Adrenal gland (tissue), 12 donors: Measurements from ENCODE around the gene SEMA4B. TPM values are rescaled to one million over a fixed set of nuclear protein-coding genes. Genes with fewer than 3 reads are reported as not detected.

ENCODE experiments used
- DNase-seq, 7 donors: peaks; one replicate each; pipeline ENCODE4 v3.0.0-alpha.2; 2019 to 2020
- H3K27ac ChIP-seq, 5 donors: fragments of 200-600 bp; sonication (generic) in 4 of 5; 1 replicate in 3 of 5; 2 replicates in 2 of 5; pipeline versions ENCODE4 v1.5.1 to v1.8.0; 2016 to 2020; ENCODE audit warnings: mild to moderate bottlenecking in 1 of 5
- H3K27me3 ChIP-seq: fragments of 200-600 bp; 2 replicates; pipeline ENCODE4 v1.8.0; 2021
- H3K36me3 ChIP-seq, 2 donors: fragments of 200-600 bp; replicated peaks in 1 of 2; 1 replicate in 1 of 2; 2 replicates in 1 of 2; pipeline versions ENCODE4 v1.5.1 to v1.8.0; 2018 to 2022
- H3K4me1 ChIP-seq, 2 donors: fragments of 200-600 bp; replicated peaks in 1 of 2; 1 replicate in 1 of 2; 2 replicates in 1 of 2; pipeline versions ENCODE4 v1.5.1 to v1.8.0; 2018 to 2021
- H3K4me3 ChIP-seq, 4 donors: fragments of 200-600 bp; sonication (generic) in 3 of 4; one replicate each; pipeline ENCODE4 v1.5.1; 2016 to 2018
- H3K9me3 ChIP-seq, 3 donors: fragments of 200-600 bp; sonication (generic) in 1 of 3; replicated peaks in 1 of 3; 1 replicate in 2 of 3; 2 replicates in 1 of 3; pipeline versions ENCODE4 v1.5.1 to v1.8.0; 2016 to 2021
- POLR2A ChIP-seq, 2 donors: fragments of 450-650 bp; IDR thresholded peaks; one replicate each; pipeline ENCODE4 v1.6.1; 2017; ENCODE audit warnings: antibody characterized with exemption in 2 of 2, mild to moderate bottlenecking in 2 of 2, moderate library complexity in 1 of 2
- WGBS, 4 donors: extraction: QIAGEN DNeasy Blood & Tissue Kit in 2 of 4; methylation state at CpG; one replicate each; pipeline versions ENCODE4 v1.1.5 to v1.1.7; 2013 to 2017; 5-methylcytosine and 5-hydroxymethylcytosine counted together
- intact Hi-C, 2 donors: fragments of 100-400 bp; cut with DNase I; formaldehyde crosslinking; loops; one replicate each; pipeline versions ENCODE4 v1.14.1 to v1.15.0; 2022 to 2023
- polyA plus RNA-seq, 3 donors: library from polyadenylated mRNA; stranded (reverse); fragments of 200-250 nt in 2 of 3; fragments of 350-450 nt in 1 of 3; fragmentation: Illumina TruSeq in 1 of 3; extraction: RNeasy Lipid Tissue Mini Kit (QIAGEN cat#74804) in 1 of 3; gene quantifications; one replicate each; pipeline ENCODE4 v1.2.3, GENCODE V29; 2013 to 2014
- total RNA-seq, 9 donors: library from RNA; depleted of rRNA in 4 of 9; stranded (reverse); fragments of >200 nt in 4 of 9; fragments of 120-200 nt in 1 of 9; fragmentation: NEBNext Ultra II Directional in 1 of 9; extraction: Animal tissue kit (Norgen Biotek cat#: 25700) in 1 of 9; gene quantifications; one replicate each; pipeline versions ENCODE4 v1.1.0 to v1.2.4, GENCODE V29; 2013 to 2023
- TF ChIP-seq, protein P1 (sequence below), 6 experiments: fragments of 450-650 bp in 4 of 6; fragments of 200-600 bp in 2 of 6; sonication (generic) in 1 of 6; IDR thresholded peaks; 1 replicate in 5 of 6; 2 replicates in 1 of 6; pipeline versions ENCODE4 v1.5.1 to v1.8.0; 2016 to 2021; ENCODE audit warnings: antibody characterized with exemption in 6 of 6, mild to moderate bottlenecking in 2 of 6, moderate library complexity in 1 of 6
- donor health status: healthy with polysubstance abuse.
- donor health status: Bipolar disorder and iron deficiency.
- donor health status: DM: yes; HTN: yes; CAD: no.
- donor health status: DM: no; HTN: no; CAD: no.
- donor health status: DM: no; HTN: no; CAD: no.
- donor health status: DM: yes; HTN: yes; CAD: no.

The SEMA4B gene
- total and polyA plus RNA-seq, 12 donors: 10.6 to 155 (median 85.1) TPM

DNA sequence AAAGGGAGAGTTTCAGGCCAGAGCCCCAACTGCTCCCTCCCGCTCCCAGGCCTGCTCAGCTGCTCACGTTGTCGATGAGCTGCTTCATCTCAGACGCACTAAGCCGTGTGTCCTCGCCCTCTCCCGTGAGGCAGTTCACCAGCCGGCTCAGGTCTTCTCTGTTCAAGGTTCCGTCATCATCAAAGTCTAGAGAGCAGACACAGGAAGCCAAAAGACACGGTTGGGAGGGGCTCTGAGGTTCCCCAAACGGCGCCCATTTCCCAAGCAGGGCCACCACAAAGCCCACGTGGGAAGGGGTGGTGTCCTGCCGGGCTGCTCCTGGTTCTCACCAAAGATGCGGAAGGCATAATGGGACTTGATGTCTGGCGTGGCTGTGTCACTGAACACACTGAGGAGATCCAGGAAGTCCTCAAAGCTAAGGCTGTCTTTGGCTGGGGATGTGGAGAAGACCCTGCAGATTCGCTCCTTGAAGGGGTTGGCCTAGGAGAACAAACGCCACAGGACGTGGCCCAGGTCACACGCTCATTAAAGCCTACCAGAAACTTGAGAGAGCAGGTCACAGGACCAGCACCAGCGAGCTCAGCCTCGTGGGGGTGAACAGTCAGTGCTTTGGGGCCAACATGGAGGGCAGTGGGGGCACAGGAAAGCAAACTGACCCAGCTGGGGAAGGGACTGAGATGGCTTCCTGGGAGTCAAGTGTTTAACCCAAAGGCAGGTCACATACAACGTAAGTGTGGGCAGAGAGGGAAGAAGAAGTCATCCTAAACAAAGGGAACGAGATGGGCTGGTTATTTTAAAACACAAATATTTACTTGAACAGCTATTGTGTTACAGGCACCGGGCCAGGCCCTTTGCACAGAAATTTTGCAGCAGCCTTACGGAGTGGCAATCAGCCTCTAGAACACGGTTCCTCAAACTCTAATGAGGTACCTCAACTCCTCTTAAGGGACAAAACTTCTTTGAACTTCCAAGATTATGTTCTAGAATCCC lies 30.2 kb downstream of the SEMA4B start:
- Histone ChIP-seq H3K36me3 (peaks cover 0 to 43% of the 10 kb centered on the region in 2 donors), H3K27ac (peak overlapping the region; percentile 86 to 97 (median 90)), H3K9me3 (no peaks in the 10 kb centered on the region), H3K4me3 (no peak overlapping the region), H3K4me1 (peaks cover 41 to 53% of the 10 kb centered on the region in 2 donors), H3K27me3 (no peaks in the 10 kb centered on the region)
- intact Hi-C loops: no loop called here
- DNase-seq: peak in 6 of 7 donors; percentile 75 to 81 (median 78)
- WGBS, 4 donors: 32 to 63% (median 51%) methylated on average over 17 to 27 of the region's 27 CpGs
- TF ChIP-seq, protein P1, sequence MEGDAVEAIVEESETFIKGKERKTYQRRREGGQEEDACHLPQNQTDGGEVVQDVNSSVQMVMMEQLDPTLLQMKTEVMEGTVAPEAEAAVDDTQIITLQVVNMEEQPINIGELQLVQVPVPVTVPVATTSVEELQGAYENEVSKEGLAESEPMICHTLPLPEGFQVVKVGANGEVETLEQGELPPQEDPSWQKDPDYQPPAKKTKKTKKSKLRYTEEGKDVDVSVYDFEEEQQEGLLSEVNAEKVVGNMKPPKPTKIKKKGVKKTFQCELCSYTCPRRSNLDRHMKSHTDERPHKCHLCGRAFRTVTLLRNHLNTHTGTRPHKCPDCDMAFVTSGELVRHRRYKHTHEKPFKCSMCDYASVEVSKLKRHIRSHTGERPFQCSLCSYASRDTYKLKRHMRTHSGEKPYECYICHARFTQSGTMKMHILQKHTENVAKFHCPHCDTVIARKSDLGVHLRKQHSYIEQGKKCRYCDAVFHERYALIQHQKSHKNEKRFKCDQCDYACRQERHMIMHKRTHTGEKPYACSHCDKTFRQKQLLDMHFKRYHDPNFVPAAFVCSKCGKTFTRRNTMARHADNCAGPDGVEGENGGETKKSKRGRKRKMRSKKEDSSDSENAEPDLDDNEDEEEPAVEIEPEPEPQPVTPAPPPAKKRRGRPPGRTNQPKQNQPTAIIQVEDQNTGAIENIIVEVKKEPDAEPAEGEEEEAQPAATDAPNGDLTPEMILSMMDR (IDR thresholded peaks at IDR 0.05): no peak
- peak in 1 of 2 donors; percentile 57 for TF ChIP-seq POLR2A (IDR thresholded peaks at IDR 0.05)

- intact Hi-C loops: no loop called here
- H3K4me1 ChIP-seq: peaks cover 41 to 53% of the 10 kb centered on the region in 2 donors
- H3K36me3 ChIP-seq: peaks cover 0 to 35% of the 10 kb centered on the region in 2 donors
- no peaks in the 10 kb centered on the region for H3K9me3 ChIP-seq
- H3K27ac ChIP-seq: peak overlapping the region; percentile 92 to 97 (median 94)
- H3K4me3 ChIP-seq: no peak overlapping the region
- TF ChIP-seq POLR2A (IDR thresholded peaks at IDR 0.05): no peak
- TF ChIP-seq, protein P1 (IDR thresholded peaks at IDR 0.05): no peak
- WGBS, 4 donors: 73 to 80% (median 77%) methylated on average over 13 of the region's 13 CpGs
- no peaks in the 10 kb centered on the region for H3K27me3 ChIP-seq
- DNase-seq: no peak
Observed at GRCh38 chr15:90232196-90232595, 31.1 kb downstream of the SEMA4B start.

DNA sequence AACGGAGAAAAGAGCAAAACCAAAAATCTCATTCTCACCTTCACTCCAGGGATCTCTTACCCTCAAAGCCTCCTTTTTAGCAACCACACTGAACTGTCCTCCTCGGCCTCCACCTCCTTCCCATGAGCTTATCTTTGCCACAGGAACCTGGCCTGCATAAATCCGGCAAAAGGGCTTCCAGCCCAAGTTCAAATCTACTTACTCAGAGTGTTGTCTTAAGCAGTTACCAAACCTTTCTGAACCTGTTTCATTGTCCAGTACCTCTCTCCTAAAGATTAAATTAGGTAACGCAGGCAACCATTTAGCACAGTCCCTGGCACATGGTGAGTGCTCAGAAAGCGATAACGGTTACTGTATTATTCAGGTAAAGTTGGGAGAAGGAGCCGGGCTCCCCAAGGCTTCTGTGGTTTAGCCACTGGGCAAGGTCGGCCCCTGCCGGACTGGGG lies 31.8 kb downstream of the SEMA4B start:
- H3K9me3 ChIP-seq: no peaks in the 10 kb centered on the region
- H3K4me1 ChIP-seq: peaks cover 41 to 53% of the 10 kb centered on the region in 2 donors
- intact Hi-C loops: no loop called here
- H3K27me3 ChIP-seq: no peaks in the 10 kb centered on the region
- DNase-seq: no peak
- H3K4me3 ChIP-seq: peak overlapping the region; percentile 37 to 76 (median 72)
- H3K36me3 ChIP-seq: peaks cover 0 to 34% of the 10 kb centered on the region in 2 donors
- WGBS, 4 donors: 4 to 8% (median 7%) methylated on average over 9 of the region's 9 CpGs
- H3K27ac ChIP-seq: peak overlapping the region; percentile 92 to 97 (median 94)
- TF ChIP-seq, protein P1 (IDR thresholded peaks at IDR 0.05): peak in 4 of 6 experiments; percentile 19 to 58 (median 50)
- TF ChIP-seq POLR2A (IDR thresholded peaks at IDR 0.05): no peak

DNA sequence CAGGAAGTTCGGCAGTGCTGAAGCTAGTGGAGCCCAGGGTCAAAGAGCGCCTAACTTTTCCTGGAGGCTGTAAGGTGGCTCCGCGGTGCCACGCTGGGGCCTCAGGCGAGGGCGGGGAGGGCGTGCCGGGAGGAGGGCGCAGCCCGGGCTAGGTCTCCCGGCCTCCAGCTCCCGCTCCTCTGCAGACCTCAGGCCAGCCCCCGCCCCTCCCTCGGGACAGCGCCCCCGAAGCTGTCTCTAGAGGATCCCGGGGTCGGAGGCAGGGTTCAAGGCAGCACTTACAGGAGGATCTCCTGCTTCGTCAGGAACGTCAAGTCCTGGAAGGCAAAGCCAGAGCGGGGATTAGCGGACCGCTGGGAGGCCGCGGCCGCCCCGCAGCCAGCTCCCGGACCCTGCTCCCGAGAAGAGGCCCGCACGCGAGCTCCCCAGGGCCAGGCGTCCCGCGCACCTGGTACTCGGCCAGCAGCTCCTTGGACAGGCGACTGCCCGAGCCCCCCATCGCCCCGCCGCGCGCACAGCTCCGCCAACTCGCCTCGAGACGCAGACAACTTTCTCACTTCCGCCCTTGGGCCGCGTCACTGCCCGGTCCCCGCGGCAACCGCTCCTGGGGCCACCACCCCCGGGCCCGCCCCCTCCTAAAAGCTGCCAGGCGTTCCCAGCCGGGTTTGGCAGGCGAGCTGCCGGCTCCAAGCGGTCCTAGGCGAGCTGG lies 32.4 kb downstream of the SEMA4B start, which contains the start of gene CIB1:
Gene CIB1 (minus strand): TSS at position 555 of the 709 bp plus-strand sequence. CDS start 56 bp downstream, at position 499.
- intact Hi-C loops: loop anchor here in 1 of 2 donors (2.0 kb wide), 1 partner anchor 15 kb away; the partner anchor contains the start of gene TTLL13
- H3K27ac ChIP-seq: peak within 1 kb of the TSS; percentile 92 to 97 (median 94)
- peak; percentile 98 for DNase-seq
- H3K27me3 ChIP-seq: no peaks in the 10 kb centered on the region
- peak within 1 kb of the TSS; percentile 37 to 76 (median 72) for H3K4me3 ChIP-seq
- H3K4me1 ChIP-seq: peaks cover 41 to 53% of the 10 kb centered on the region in 2 donors
- WGBS, 4 donors: 0 to 2% (median 0%) methylated on average over 15 to 63 of the region's 63 CpGs
- H3K36me3 ChIP-seq: peaks cover 0 to 31% of the 10 kb centered on the region in 2 donors
- TF ChIP-seq, protein P1 (IDR thresholded peaks at IDR 0.05): peak in 2 of 6 experiments; percentile 45 to 59
- peak; percentile 46 to 85 for TF ChIP-seq POLR2A (IDR thresholded peaks at IDR 0.05)
- H3K9me3 ChIP-seq: no peaks in the 10 kb centered on the region
